T47D (cell line): ENCODE results near the gene RPL41.

ENCODE experiments used
- DNase-seq, 2 experiments: peaks; one replicate each; pipeline versions ENCODE4 v3.0.0 to v3.0.0-alpha.2; 2011 to 2012; ENCODE audit warnings: low read depth in 1 of 2, low spot score in 1 of 2
- JUND ChIP-seq: IDR thresholded peaks from 2 replicates; pipeline ENCODE4 v1.6.1; 2012; ENCODE audit warnings: low read depth
- in situ Hi-C: cut with HindIII; loops from 2 replicates; pipeline ENCODE4 v1.10.0; 2016; ENCODE audit warnings: low sequenced_read_pairs, low pct_unique_long_range_greater_than_20kb

RPL41 gene

GRCh38 chr12:56164345-56164729 lies 47.9 kb downstream of the RPL41 start:
- TF ChIP-seq JUND = no peak
- no peak for DNase-seq
- in situ Hi-C loops = no loop called here

DNA sequence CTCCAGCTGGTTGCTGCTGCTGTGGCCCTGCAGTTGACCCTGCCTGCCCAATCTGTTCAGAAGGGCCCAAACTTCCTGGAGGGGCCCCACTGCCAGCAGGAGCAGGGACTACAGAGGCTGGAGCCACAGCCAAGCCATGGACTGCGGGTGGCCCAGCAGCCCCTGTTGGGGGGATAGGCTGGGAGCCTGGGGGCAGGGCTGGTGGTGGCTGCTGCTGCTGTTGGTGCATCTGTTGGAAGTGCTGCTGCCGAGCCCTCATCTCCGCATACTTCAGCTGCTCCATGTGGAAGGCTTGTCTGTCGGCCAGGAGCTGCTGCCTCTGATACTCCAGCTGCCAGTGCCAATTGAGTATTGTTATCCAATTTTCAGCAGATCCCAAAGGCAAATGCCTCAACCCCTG lies 48.9 kb downstream of the RPL41 start:
- in situ Hi-C loops = no loop called here
- no peak for TF ChIP-seq JUND
- no peak for DNase-seq
